ENCODE results near the gene CLMP.
A peak's percentile ranks its signal among the peaks of the same experiment; 100 is the strongest.

The CLMP gene

DNA sequence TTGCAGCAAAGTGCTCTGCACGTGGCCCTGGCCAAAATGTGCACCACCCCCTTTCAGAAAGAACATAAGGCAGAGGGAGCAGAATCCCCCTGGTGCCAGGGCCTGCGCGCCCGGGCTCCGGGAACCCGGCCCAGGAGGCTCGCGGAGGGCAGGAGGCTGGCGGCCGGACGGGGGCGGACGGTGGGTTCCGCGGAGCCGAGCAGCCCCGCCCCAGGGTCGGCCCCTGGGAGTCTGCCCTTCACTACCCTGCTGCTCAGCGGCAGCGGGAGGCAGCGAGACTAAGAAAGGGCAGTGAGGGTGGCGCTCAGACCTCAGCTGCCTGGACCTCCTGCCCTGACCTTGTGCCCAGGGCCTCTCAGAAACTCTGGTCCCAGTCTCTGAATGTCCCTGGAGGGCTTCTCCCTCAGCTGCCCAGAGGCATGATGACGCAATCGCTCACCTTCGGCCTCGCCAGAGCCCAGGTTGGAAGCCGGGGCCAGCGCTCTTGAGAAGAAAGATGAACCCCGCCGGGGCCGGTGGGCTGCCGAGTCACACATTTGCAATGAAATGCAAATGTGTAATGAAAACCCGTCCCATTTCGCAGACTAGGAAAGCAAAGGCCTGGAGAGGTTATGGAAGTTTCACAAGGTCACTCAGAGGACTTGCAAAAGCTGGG, 1.1 kb upstream of the CLMP start:
- no peak for DNase-seq
- Histone ChIP-seq H3K9ac (ENCODE audit: low read length) (peak overlapping the region; percentile 99), H2BK5ac (ENCODE audit: low read depth, low read length, poor library complexity, severe bottlenecking) (no peak overlapping the region), H3K4me1 (ENCODE audit: control insufficient read depth, insufficient read depth, low read depth, low read length) (peaks cover 22% of the 10 kb centered on the region), H3K79me1 (replicated peaks; ENCODE audit: low read length, poor library complexity, severe bottlenecking) (peaks cover 10% of the 10 kb centered on the region), H2AFZ (ENCODE audit: low read depth, low read length) (no peak overlapping the region), H2BK15ac (ENCODE audit: low read depth, poor library complexity, severe bottlenecking) (peak overlapping the region; percentile 73), H3K4ac (ENCODE audit: low read depth in 1 of 2, low read length in 2 of 2) (peak overlapping the region; percentile 22 to 53), H3K4me2 (ENCODE audit: low read length, poor library complexity, severe bottlenecking) (no peak overlapping the region), H4K91ac (ENCODE audit: low read length) (peak overlapping the region; percentile 88), H2BK120ac (ENCODE audit: low read depth, low read length) (peak overlapping the region; percentile 51), H3K27ac (ENCODE audit: low read length, poor library complexity, severe bottlenecking) (no peak overlapping the region), H3K14ac (ENCODE audit: low read length in 2 of 2) (no peak overlapping the region), H2AK5ac (ENCODE audit: low read length, severe bottlenecking) (no peak overlapping the region), H3K36me3 (ENCODE audit: control insufficient read depth in 1 of 2, insufficient read depth in 2 of 2, low read depth in 1 of 2, low read length in 2 of 2) (peaks cover 0 to 20% of the 10 kb centered on the region in 2 experiments), H3K27me3 (ENCODE audit: control insufficient read depth in 1 of 2, insufficient read depth in 1 of 2, low read length in 2 of 2) (no peaks in the 10 kb centered on the region), H2BK12ac (ENCODE audit: low read length in 2 of 2) (peak overlapping the region; percentile 88 to 96), H3K9me3 (ENCODE audit: control insufficient read depth, low read length) (no peaks in the 10 kb centered on the region), H3K23ac (ENCODE audit: low read length in 2 of 2) (no peak overlapping the region), H3K4me3 (ENCODE audit: insufficient read depth in 1 of 2, low read depth in 1 of 2, low read length in 2 of 2) (peak overlapping the region in 1 of 2 experiments; percentile 97), H4K8ac (ENCODE audit: low read length) (peak overlapping the region; percentile 92), H3K18ac (ENCODE audit: low read depth in 1 of 2, low read length in 2 of 2) (peak overlapping the region; percentile 58 to 90)
- WGBS = 27% methylated on average over 34 of the region's 34 CpGs

DNA sequence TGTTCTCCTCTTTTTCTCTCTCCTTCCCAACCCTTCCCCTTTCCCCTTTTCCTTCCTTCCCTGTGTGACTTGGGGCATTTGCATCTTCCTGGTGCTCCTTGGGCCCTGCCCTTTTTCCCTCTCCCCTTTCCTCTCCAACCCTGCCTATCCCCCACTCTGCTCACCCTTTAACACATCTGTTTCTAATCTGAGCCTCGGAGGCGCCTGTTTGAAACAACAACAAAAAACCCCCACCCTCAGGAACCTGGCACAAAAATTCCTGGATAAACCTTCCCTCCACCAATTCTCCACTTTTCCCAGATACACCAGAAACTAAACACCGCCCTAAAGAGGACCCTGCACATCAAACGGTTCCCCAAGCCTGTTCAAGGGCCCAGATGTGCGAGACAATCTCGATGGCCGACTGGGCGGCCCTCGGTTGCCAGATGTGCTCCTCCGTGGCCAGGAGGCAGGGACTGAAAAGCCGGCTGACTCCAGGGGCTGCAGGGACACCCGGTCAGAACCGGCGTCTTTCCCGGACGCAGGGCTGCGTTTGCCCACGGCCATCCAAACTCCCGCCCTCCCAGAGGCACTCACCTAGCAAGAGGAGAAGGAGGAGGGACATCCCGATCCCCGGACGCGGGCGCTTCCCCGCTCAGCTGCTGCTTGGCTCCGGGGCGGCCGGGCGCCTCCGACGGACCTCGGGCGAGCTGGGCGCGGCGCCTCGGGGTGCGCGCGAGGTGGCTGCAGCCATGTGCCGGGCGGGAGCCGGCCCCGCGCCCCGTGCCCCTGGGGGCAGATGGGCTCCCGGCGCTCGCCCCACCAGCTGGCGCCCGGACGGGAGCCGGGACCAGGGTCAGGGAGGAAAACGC, 486 bp downstream of the CLMP start:
- DNase-seq = peak; percentile 47
- H3K79me1 ChIP-seq (replicated peaks; ENCODE audit: low read length, poor library complexity, severe bottlenecking) = peaks cover 13% of the 10 kb centered on the region
- peak overlapping the region in 1 of 2 experiments; percentile 67 for H3K23ac ChIP-seq (ENCODE audit: low read length in 2 of 2)
- WGBS = 1% methylated on average over 53 of the region's 54 CpGs
- no peak overlapping the region for H2AK5ac ChIP-seq (ENCODE audit: low read length, severe bottlenecking)
- peak overlapping the region; percentile 58 to 81 for H3K18ac ChIP-seq (ENCODE audit: low read depth in 1 of 2, low read length in 2 of 2)
- peak overlapping the region; percentile 2 for H3K27ac ChIP-seq (ENCODE audit: low read length, poor library complexity, severe bottlenecking)
- H3K9ac ChIP-seq (ENCODE audit: low read length) = peak overlapping the region; percentile 99
- peak overlapping the region; percentile 94 for H3K4me2 ChIP-seq (ENCODE audit: low read length, poor library complexity, severe bottlenecking)
- H3K9me3 ChIP-seq (ENCODE audit: control insufficient read depth, low read length) = no peaks in the 10 kb centered on the region
- peak overlapping the region; percentile 89 for H2BK120ac ChIP-seq (ENCODE audit: low read depth, low read length)
- H2BK5ac ChIP-seq (ENCODE audit: low read depth, low read length, poor library complexity, severe bottlenecking) = peak overlapping the region; percentile 4
- peak overlapping the region; percentile 90 for H2BK15ac ChIP-seq (ENCODE audit: low read depth, poor library complexity, severe bottlenecking)
- peaks cover 0 to 27% of the 10 kb centered on the region in 2 experiments for H3K36me3 ChIP-seq (ENCODE audit: control insufficient read depth in 1 of 2, insufficient read depth in 2 of 2, low read depth in 1 of 2, low read length in 2 of 2)
- peak overlapping the region; percentile 21 to 27 for H2BK12ac ChIP-seq (ENCODE audit: low read length in 2 of 2)
- peaks cover 22% of the 10 kb centered on the region for H3K4me1 ChIP-seq (ENCODE audit: control insufficient read depth, insufficient read depth, low read depth, low read length)
- no peaks in the 10 kb centered on the region for H3K27me3 ChIP-seq (ENCODE audit: control insufficient read depth in 1 of 2, insufficient read depth in 1 of 2, low read length in 2 of 2)
- H4K91ac ChIP-seq (ENCODE audit: low read length) = peak overlapping the region; percentile 84
- peak overlapping the region; percentile 1 for H4K8ac ChIP-seq (ENCODE audit: low read length)
- peak overlapping the region in 1 of 2 experiments; percentile 83 for H3K14ac ChIP-seq (ENCODE audit: low read length in 2 of 2)
- peak overlapping the region; percentile 74 to 79 for H3K4ac ChIP-seq (ENCODE audit: low read depth in 1 of 2, low read length in 2 of 2)
- H2AFZ ChIP-seq (ENCODE audit: low read depth, low read length) = peak overlapping the region; percentile 58
- peak overlapping the region; percentile 62 to 97 for H3K4me3 ChIP-seq (ENCODE audit: insufficient read depth in 1 of 2, low read depth in 1 of 2, low read length in 2 of 2)

DNA sequence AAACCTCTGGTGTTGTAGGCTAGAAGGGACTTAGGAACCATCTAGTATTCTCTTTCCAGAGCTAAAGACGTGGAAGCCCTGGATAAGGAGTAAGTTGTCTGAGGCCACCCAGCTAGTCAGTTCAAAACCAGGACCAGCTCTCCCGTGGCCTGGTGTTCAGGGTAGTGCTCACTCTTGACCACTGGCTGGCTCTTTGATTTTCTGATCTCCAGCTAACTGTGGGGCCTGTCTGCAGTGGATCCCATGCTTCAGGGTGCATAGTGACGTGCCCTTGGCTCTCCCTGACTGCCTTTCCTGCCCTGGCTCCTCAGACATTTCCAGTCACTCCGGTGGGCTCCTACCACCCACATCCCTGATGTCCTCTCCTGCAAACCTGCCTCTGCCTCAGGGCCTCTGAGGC, 1.3 kb downstream of the CLMP start:
- H2AFZ ChIP-seq (ENCODE audit: low read depth, low read length) = no peak overlapping the region
- peak overlapping the region; percentile 15 to 84 for H3K4ac ChIP-seq (ENCODE audit: low read depth in 1 of 2, low read length in 2 of 2)
- H3K4me3 ChIP-seq (ENCODE audit: insufficient read depth in 1 of 2, low read depth in 1 of 2, low read length in 2 of 2) = peak overlapping the region in 1 of 2 experiments; percentile 97
- no peak overlapping the region for H2BK120ac ChIP-seq (ENCODE audit: low read depth, low read length)
- peak; percentile 37 for DNase-seq
- H3K4me2 ChIP-seq (ENCODE audit: low read length, poor library complexity, severe bottlenecking) = peak overlapping the region; percentile 94
- no peak overlapping the region for H4K8ac ChIP-seq (ENCODE audit: low read length)
- H2BK5ac ChIP-seq (ENCODE audit: low read depth, low read length, poor library complexity, severe bottlenecking) = no peak overlapping the region
- peak overlapping the region in 1 of 2 experiments; percentile 91 for H2BK12ac ChIP-seq (ENCODE audit: low read length in 2 of 2)
- 50% methylated on average over 4 of the region's 4 CpGs for WGBS
- peak overlapping the region; percentile 67 for H4K91ac ChIP-seq (ENCODE audit: low read length)
- H3K79me1 ChIP-seq (replicated peaks; ENCODE audit: low read length, poor library complexity, severe bottlenecking) = peaks cover 13% of the 10 kb centered on the region
- H3K14ac ChIP-seq (ENCODE audit: low read length in 2 of 2) = peak overlapping the region in 1 of 2 experiments; percentile 99
- H3K27me3 ChIP-seq (ENCODE audit: control insufficient read depth in 1 of 2, insufficient read depth in 1 of 2, low read length in 2 of 2) = no peaks in the 10 kb centered on the region
- peaks cover 22% of the 10 kb centered on the region for H3K4me1 ChIP-seq (ENCODE audit: control insufficient read depth, insufficient read depth, low read depth, low read length)
- peak overlapping the region; percentile 99 for H3K9ac ChIP-seq (ENCODE audit: low read length)
- no peaks in the 10 kb centered on the region for H3K9me3 ChIP-seq (ENCODE audit: control insufficient read depth, low read length)
- H3K23ac ChIP-seq (ENCODE audit: low read length in 2 of 2) = peak overlapping the region in 1 of 2 experiments; percentile 36
- peak overlapping the region; percentile 61 for H2AK5ac ChIP-seq (ENCODE audit: low read length, severe bottlenecking)
- no peak overlapping the region for H2BK15ac ChIP-seq (ENCODE audit: low read depth, poor library complexity, severe bottlenecking)
- peaks cover 0 to 34% of the 10 kb centered on the region in 2 experiments for H3K36me3 ChIP-seq (ENCODE audit: control insufficient read depth in 1 of 2, insufficient read depth in 2 of 2, low read depth in 1 of 2, low read length in 2 of 2)
- H3K27ac ChIP-seq (ENCODE audit: low read length, poor library complexity, severe bottlenecking) = no peak overlapping the region
- peak overlapping the region; percentile 53 to 81 for H3K18ac ChIP-seq (ENCODE audit: low read depth in 1 of 2, low read length in 2 of 2)

DNA sequence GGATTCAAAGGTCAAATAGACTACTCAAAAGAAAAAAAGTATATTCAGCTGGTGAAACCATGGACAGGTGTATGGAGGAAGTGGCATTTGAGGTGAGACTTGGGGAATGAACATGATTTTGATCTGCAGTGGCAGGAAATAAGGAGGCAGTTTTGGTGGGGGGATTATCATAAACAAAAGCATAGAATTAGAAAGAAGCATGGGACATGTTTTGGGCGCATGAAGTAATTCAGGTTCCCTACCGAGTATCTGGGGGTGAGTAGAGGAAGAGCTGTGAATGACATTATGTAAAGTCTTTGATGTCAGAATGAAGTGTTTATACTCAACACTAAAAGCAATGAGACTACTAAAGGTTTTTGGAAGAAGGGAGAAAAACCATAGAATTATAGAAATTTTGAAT, 3.1 kb downstream of the CLMP start:
- Histone ChIP-seq H3K18ac (ENCODE audit: low read depth in 1 of 2, low read length in 2 of 2) (no peak overlapping the region), H3K4ac (ENCODE audit: low read depth in 1 of 2, low read length in 2 of 2) (no peak overlapping the region), H3K36me3 (ENCODE audit: control insufficient read depth in 1 of 2, insufficient read depth in 2 of 2, low read depth in 1 of 2, low read length in 2 of 2) (peaks cover 0 to 37% of the 10 kb centered on the region in 2 experiments), H2BK15ac (ENCODE audit: low read depth, poor library complexity, severe bottlenecking) (no peak overlapping the region), H3K9ac (ENCODE audit: low read length) (peak overlapping the region; percentile 99), H2AFZ (ENCODE audit: low read depth, low read length) (no peak overlapping the region), H3K4me3 (ENCODE audit: insufficient read depth in 1 of 2, low read depth in 1 of 2, low read length in 2 of 2) (peak overlapping the region in 1 of 2 experiments; percentile 97), H4K91ac (ENCODE audit: low read length) (no peak overlapping the region), H3K27me3 (ENCODE audit: control insufficient read depth in 1 of 2, insufficient read depth in 1 of 2, low read length in 2 of 2) (no peaks in the 10 kb centered on the region), H3K27ac (ENCODE audit: low read length, poor library complexity, severe bottlenecking) (no peak overlapping the region), H3K4me2 (ENCODE audit: low read length, poor library complexity, severe bottlenecking) (no peak overlapping the region), H2BK5ac (ENCODE audit: low read depth, low read length, poor library complexity, severe bottlenecking) (no peak overlapping the region), H3K23ac (ENCODE audit: low read length in 2 of 2) (no peak overlapping the region), H2BK12ac (ENCODE audit: low read length in 2 of 2) (no peak overlapping the region), H4K8ac (ENCODE audit: low read length) (no peak overlapping the region), H3K4me1 (ENCODE audit: control insufficient read depth, insufficient read depth, low read depth, low read length) (peaks cover 26% of the 10 kb centered on the region), H3K79me1 (replicated peaks; ENCODE audit: low read length, poor library complexity, severe bottlenecking) (peaks cover 15% of the 10 kb centered on the region), H2BK120ac (ENCODE audit: low read depth, low read length) (no peak overlapping the region), H3K14ac (ENCODE audit: low read length in 2 of 2) (no peak overlapping the region), H2AK5ac (ENCODE audit: low read length, severe bottlenecking) (no peak overlapping the region), H3K9me3 (ENCODE audit: control insufficient read depth, low read length) (no peaks in the 10 kb centered on the region)
- no peak for DNase-seq
- WGBS = 100% methylated on average over 2 of the region's 2 CpGs
